ENCODE measurements around the gene ACP1.

- TF ChIP-seq CTCF (IDR thresholded peaks at IDR 0.05) (no peak), POLR2A (IDR thresholded peaks at IDR 0.05) (no peak)
Measured at GRCh38 chr2:314561-315336, 50.0 kb downstream of the ACP1 start.

Data from uterus (tissue), 2 donors.